Activated T-cell treated with anti-CD3 and anti-CD28 coated beads, Interleukin-2, amount 50 U/mL, for 24 hours (primary cell): ENCODE measurements around the gene RAB9B.

Source experiments
- DNase-seq: peaks from one replicate; pipeline ENCODE4 v3.0.0-alpha.2; 2020
- H3K27ac Mint-ChIP-seq: 2 replicates; pipeline ENCODE4 v1.8.0; 2020; ENCODE audit warnings: mild to moderate bottlenecking, mixed read lengths
- H3K27me3 Mint-ChIP-seq: 2 replicates; pipeline ENCODE4 v1.8.0; 2020; ENCODE audit warnings: mixed read lengths
- H3K36me3 Mint-ChIP-seq: 2 replicates; pipeline ENCODE4 v1.8.0; 2020; ENCODE audit warnings: low read depth, mixed read lengths
- H3K4me1 Mint-ChIP-seq: 2 replicates; pipeline ENCODE4 v1.8.0; 2020; ENCODE audit warnings: low read depth, mixed read lengths
- H3K4me3 Mint-ChIP-seq: 2 replicates; pipeline ENCODE4 v1.8.0; 2020; ENCODE audit warnings: mild to moderate bottlenecking, moderate library complexity, mixed read lengths
- H3K9me3 Mint-ChIP-seq: 2 replicates; pipeline ENCODE4 v1.8.0; 2020; ENCODE audit warnings: mixed read lengths

RAB9B gene

GRCh38 chrX:103791826-103792485, 40.1 kb downstream of the RAB9B start:
- no peaks in the 10 kb centered on the region for H3K9me3 Mint-ChIP-seq
- DNase-seq = no peak
- no peaks in the 10 kb centered on the region for H3K36me3 Mint-ChIP-seq
- H3K27me3 Mint-ChIP-seq = peaks cover 40% of the 10 kb centered on the region
- H3K4me1 Mint-ChIP-seq = no peaks in the 10 kb centered on the region
- H3K27ac Mint-ChIP-seq = no peak overlapping the region
- no peak overlapping the region for H3K4me3 Mint-ChIP-seq

DNA sequence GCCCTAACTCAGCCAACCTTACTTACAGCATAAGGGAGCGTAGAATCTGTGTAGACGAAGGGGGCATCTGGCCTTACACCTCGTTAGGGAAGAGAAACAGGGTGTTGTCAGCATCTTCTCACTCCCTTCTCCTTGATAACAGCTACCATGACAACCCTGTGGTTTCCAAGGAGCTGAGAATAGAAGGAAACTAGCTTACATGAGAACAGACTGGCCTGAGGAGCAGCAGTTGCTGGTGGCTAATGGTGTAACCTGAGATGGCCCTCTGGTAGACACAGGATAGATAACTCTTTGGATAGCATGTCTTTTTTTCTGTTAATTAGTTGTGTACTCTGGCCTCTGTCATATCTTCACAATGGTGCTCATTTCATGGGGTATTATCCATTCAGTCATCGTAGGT, 40.8 kb downstream of the RAB9B start:
- no peaks in the 10 kb centered on the region for H3K4me1 Mint-ChIP-seq
- H3K4me3 Mint-ChIP-seq = no peak overlapping the region
- DNase-seq = no peak
- H3K36me3 Mint-ChIP-seq = no peaks in the 10 kb centered on the region
- no peaks in the 10 kb centered on the region for H3K9me3 Mint-ChIP-seq
- peaks cover 44% of the 10 kb centered on the region for H3K27me3 Mint-ChIP-seq
- H3K27ac Mint-ChIP-seq = no peak overlapping the region

DNA sequence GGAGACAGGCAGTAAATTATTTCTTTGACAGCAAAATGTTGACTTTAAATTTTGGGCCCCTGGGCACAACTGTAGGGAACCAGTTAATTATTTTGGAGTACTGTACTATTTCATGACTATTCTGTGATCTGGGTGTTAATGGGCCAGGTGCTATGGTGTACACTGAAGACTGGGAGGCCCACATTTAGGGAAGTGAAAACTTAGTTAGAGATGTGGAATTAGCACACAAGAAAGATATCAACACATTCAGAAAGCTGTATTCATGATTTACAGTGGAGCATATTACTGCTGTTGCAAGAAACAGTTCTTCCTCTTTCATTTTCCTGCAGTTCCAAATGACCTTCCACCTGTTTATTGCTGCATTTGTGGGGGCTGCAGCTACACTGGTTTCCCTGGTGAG, 43.1 kb downstream of the RAB9B start:
- no peaks in the 10 kb centered on the region for H3K9me3 Mint-ChIP-seq
- no peak overlapping the region for H3K27ac Mint-ChIP-seq
- H3K4me3 Mint-ChIP-seq = no peak overlapping the region
- H3K4me1 Mint-ChIP-seq = no peaks in the 10 kb centered on the region
- H3K36me3 Mint-ChIP-seq = no peaks in the 10 kb centered on the region
- no peak for DNase-seq
- H3K27me3 Mint-ChIP-seq = peaks cover 47% of the 10 kb centered on the region

DNA sequence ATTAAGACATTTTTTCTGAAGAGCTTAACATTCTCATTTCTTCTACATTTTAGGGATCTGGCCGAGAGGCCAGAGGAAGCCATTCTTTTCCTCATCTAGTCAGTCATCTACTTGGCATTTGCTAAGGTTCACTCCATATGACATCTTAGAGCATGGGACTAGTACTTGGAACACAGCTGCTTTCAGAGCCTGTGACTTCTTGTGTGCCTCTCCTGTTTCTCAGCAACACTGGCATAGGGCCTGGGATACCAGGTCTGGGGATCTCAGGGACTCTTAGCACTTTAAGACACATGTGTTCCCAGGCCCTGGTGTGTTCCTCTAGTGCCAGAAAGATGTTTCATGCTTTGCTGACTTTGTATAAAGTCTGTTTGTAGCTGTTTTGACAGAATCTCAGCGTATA, 48.1 kb downstream of the RAB9B start:
- no peak for DNase-seq
- H3K4me3 Mint-ChIP-seq = no peak overlapping the region
- H3K27me3 Mint-ChIP-seq = peaks cover 24% of the 10 kb centered on the region
- H3K9me3 Mint-ChIP-seq = no peaks in the 10 kb centered on the region
- no peaks in the 10 kb centered on the region for H3K4me1 Mint-ChIP-seq
- H3K27ac Mint-ChIP-seq = no peak overlapping the region
- no peaks in the 10 kb centered on the region for H3K36me3 Mint-ChIP-seq

- no peaks in the 10 kb centered on the region for H3K9me3 Mint-ChIP-seq
- no peaks in the 10 kb centered on the region for H3K36me3 Mint-ChIP-seq
- DNase-seq = no peak
- H3K27me3 Mint-ChIP-seq = peaks cover 29% of the 10 kb centered on the region
- no peaks in the 10 kb centered on the region for H3K4me1 Mint-ChIP-seq
- H3K27ac Mint-ChIP-seq = no peak overlapping the region
- no peak overlapping the region for H3K4me3 Mint-ChIP-seq
These were observed 48.9 kb downstream of the RAB9B start for GRCh38 chrX:103783196-103783595.

- Mint-ChIP-seq H3K9me3 (no peaks in the 10 kb centered on the region), H3K4me1 (no peaks in the 10 kb centered on the region), H3K36me3 (no peaks in the 10 kb centered on the region), H3K27me3 (peaks cover 32% of the 10 kb centered on the region), H3K27ac (no peak overlapping the region), H3K4me3 (no peak overlapping the region)
- no peak for DNase-seq
These were observed 49.4 kb downstream of the RAB9B start for GRCh38 chrX:103782640-103783039.

- Mint-ChIP-seq H3K27ac (no peak overlapping the region), H3K27me3 (peaks cover 25% of the 10 kb centered on the region), H3K4me3 (no peak overlapping the region), H3K36me3 (no peaks in the 10 kb centered on the region), H3K9me3 (no peaks in the 10 kb centered on the region), H3K4me1 (no peaks in the 10 kb centered on the region)
- DNase-seq = no peak
These were observed 50.4 kb downstream of the RAB9B start for GRCh38 chrX:103781706-103782105.

- Mint-ChIP-seq H3K9me3 (no peaks in the 10 kb centered on the region), H3K27me3 (peaks cover 24% of the 10 kb centered on the region), H3K4me3 (no peak overlapping the region), H3K36me3 (no peaks in the 10 kb centered on the region), H3K4me1 (no peaks in the 10 kb centered on the region), H3K27ac (no peak overlapping the region)
- DNase-seq = no peak
These were observed 51.0 kb downstream of the RAB9B start for GRCh38 chrX:103781062-103781402.

GRCh38 chrX:103780336-103781061, 51.6 kb downstream of the RAB9B start:
- Mint-ChIP-seq H3K4me1 (no peaks in the 10 kb centered on the region), H3K27me3 (peaks cover 25% of the 10 kb centered on the region), H3K36me3 (no peaks in the 10 kb centered on the region), H3K27ac (no peak overlapping the region), H3K9me3 (no peaks in the 10 kb centered on the region), H3K4me3 (no peak overlapping the region)
- no peak for DNase-seq

DNA sequence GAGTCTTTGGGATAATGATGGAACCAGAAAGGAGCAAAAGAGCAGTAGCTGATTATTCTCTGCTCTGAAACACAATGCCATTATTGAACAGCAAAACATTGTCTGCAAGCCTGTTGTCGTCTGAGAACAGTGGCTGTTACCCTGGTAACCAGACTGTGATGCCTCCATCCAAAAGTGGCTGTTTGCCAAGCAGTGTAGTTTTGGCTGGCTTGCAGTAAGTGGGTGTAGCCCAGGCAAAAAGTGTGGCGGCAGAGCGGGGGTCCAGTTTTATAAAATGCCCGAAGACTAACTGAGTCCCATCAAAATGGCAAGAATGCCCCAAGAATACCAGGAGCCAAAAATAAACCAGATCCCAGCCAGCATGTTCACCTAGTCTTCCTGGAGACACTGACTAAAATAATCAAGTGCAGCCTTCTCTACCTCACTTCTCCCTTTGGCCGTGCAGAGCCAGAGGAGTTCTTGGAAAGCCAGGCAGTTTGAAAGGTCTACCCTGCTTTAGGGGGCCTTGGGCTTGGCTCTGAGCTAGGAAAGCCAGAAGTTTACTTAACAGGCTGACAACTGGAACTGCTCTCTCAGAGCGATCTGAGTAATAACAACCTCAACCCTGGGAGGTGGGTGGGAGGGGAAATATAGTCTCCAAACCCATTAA, 52.8 kb downstream of the RAB9B start:
- no peaks in the 10 kb centered on the region for H3K36me3 Mint-ChIP-seq
- no peak overlapping the region for H3K27ac Mint-ChIP-seq
- H3K9me3 Mint-ChIP-seq = no peaks in the 10 kb centered on the region
- DNase-seq = no peak
- no peaks in the 10 kb centered on the region for H3K4me1 Mint-ChIP-seq
- H3K4me3 Mint-ChIP-seq = no peak overlapping the region
- peaks cover 32% of the 10 kb centered on the region for H3K27me3 Mint-ChIP-seq

- Mint-ChIP-seq H3K4me3 (no peak within 1 kb of the TSS), H3K27ac (no peak within 1 kb of the TSS), H3K27me3 (peaks cover 38% of the 10 kb centered on the region), H3K36me3 (no peaks in the 10 kb centered on the region), H3K4me1 (no peaks in the 10 kb centered on the region), H3K9me3 (no peaks in the 10 kb centered on the region)
- DNase-seq = no peak
These were observed 55.5 kb downstream of the RAB9B start, which contains the start of gene PLP1 for GRCh38 chrX:103776546-103776945. PLP1 (plus strand) TSS chrX:103776840; CDS start chrX:103776996, 156 bp downstream.

GRCh38 chrX:103774070-103774642, 57.9 kb downstream of the RAB9B start:
- Mint-ChIP-seq H3K27ac (no peak overlapping the region), H3K27me3 (peaks cover 39% of the 10 kb centered on the region), H3K4me1 (no peaks in the 10 kb centered on the region), H3K9me3 (no peaks in the 10 kb centered on the region), H3K4me3 (no peak overlapping the region), H3K36me3 (no peaks in the 10 kb centered on the region)
- no peak for DNase-seq

- H3K27me3 Mint-ChIP-seq = peaks cover 36% of the 10 kb centered on the region
- no peak overlapping the region for H3K27ac Mint-ChIP-seq
- no peaks in the 10 kb centered on the region for H3K4me1 Mint-ChIP-seq
- H3K4me3 Mint-ChIP-seq = no peak overlapping the region
- no peaks in the 10 kb centered on the region for H3K9me3 Mint-ChIP-seq
- no peaks in the 10 kb centered on the region for H3K36me3 Mint-ChIP-seq
- no peak for DNase-seq
These were observed 58.6 kb downstream of the RAB9B start for GRCh38 chrX:103773445-103773844.
